Measurements from ENCODE around the gene TCIRG1.

TCIRG1 gene

DNA sequence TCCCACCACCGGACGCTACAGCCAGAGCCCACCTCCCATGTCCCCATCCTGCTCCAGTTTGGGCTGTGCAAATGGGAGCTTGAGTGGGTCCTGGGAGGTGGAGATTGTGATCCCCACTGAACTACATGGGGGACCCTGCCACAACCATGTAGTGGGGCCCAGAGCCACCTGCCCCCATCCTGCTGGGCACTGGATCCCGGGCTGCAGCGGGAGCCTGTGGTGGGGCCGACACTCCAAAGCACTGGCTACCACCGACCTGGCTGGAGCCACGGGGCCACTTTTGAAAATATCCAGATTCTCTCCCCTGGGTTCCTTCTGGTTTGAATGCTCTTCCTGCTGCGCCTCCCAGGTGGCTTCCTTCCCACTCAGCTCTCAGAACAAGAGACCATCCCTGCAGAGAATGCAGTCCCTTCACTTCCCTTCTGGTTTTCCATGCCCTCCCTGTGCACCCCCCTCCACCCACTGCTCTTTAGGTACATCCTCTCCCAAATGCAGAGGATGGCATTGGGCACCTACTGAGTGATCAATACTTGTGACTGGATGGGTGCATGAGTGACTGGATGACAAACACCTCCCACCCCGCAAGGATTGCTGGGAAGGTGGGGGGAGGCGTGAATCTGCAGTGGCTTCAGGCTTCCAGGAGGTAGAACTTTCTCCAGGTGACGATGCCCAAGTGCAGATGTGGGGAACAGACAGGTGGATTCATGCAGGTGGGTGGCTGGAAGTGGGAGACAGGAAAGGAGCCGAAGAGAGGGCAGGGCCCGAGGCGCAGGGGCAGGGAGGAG lies 34.1 kb upstream of the TCIRG1 start:
- DNase-seq (ENCODE audit: low read depth): no peak

DNA sequence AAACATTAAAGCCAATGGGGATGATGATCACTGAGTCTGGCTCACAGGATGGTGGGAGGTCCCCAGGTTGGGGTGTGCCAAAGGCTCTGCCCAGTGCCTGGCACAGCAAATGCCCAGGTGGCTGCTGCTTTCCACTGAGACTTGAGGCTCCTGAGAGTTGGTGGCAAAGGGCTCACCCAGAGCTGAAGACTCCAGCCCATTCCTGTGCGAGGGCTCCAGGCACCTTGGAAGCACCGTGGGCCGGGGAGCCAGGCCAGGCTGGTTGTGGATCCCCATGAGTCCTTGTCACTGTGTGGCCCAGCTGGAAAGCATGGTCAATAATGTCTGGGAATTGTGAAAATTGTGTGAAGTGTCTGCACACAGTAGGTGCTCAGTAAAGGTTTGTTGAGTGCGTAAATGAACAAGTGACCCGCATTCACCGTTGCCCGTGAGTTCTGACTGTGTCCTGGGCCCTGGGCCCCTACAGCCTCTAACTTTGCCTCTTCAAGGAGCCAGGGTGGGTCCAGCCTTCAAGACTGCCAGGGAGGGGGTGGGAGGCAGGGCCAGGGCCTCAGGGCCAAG lies 32.1 kb upstream of the TCIRG1 start:
- DNase-seq (ENCODE audit: low read depth): no peak

DNA sequence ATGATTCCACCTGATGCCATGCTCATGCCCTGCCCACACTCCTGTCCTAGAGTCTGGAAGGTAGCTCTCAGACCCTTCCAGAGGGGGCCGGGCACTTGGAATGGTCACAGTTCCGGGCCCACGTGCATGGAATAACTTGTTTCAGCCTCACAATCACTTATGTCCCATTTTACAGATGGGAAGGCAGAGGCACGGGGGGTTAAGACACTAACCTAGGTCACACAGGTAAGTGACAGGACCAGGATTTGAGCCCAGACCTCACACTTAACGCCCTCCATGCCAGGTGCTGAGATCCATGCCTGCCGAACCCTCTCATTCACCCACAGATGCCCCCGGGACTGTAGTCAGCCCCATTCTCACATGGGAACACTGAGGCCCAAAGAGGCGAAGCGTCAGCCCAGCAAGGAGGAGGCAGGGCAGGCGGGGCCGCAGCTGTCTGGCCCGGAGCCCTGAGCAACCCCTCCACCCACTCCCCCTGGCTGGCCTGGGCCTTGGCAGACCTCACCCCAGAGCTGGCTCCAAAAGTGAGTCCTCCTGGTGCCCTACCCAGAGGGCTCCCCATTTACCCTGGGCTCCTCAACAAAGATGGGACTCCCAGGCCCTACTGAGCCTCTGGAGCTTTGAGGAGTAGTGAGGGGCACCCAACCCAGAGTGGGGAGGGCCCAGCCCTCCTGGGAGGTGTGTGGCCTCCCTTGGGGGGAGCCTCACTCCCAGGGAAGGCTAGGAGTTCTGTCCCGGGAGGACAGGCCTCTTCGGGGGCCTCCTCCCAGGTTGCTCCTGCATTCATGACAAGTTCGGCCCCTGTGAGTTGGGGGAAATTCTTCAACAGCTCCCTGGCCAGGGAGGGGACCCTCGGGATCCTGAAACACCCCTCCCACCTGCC lies 31.1 kb upstream of the TCIRG1 start:
- no peak for DNase-seq (ENCODE audit: low read depth)

DNA sequence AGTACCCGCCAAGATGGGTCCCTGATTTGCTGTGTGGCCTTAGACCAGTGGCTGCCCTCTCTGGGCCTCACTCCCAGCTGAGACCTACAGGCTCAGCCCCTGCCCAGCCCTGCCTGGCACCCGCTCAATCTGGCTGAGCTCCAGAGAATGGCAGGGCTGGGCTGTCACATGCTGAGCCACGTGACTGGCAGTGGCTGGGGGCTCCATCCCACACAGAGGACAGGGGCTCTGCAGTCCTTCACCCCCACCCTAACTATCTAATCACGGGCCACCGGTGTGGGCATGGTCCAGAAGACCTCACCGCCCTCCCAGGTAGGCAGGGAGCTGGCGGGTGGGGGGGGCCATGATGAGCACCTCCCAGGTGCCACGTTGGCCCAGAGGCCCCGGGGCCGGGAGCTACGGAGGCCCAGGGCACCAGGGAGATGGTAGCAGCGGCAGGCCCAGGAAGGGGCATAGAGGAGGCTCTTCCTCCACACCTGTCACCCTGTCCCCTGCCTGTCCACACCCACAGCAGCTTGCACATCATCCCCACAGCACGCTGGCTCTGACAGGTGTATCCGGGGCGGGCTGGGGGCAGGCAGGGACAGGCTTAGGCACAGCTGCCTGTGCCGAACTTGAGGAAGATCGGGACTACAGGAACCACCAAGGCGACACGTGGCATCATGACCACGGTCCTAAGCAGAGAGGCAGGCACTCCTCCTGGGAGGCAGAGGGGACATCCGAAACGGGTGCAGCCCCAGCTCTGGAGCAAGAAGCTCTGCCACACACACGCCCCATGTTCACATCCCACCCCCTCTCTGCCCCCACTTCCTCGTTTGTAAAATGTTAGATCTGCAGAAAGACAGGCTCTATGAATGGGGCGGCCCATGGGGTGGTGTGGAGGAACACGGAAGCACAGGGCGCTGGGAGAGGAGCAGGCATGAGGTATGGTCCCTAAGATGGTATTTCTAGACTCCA lies 30.2 kb upstream of the TCIRG1 start:
- DNase-seq (ENCODE audit: low read depth): no peak

DNA sequence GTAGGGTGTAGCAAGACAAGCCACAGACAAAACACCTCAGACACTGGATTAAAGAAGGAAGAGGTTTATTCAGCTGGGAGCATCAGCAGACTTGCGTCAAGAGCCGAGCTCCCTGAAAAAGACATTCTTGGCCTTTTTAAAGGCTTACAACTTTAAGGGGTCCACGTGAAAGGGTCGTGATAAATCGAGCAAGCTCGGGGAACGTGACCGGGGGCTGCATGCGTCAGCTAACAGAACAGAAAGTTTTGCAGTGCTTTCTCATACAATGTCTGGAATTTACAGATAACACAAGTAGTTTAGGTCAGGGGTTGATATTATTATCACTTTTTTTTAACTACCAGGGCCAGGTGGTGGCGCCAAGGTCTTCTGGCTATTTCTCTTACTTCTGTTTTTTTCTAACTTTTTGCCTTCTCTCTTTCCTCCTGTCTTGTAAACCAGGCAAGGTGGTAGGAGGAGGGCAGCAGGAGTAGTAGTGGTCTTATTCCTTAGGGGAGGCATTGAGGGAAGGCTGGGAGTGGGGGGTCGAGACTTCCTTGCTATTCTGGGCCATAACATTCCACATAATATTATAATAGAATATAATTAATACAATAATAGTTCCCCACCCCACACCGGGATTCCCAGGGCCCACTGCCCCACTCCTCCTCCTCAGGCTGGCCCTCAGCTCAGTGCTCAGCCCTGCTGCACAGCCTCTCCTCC lies 29.3 kb upstream of the TCIRG1 start:
- no peak for DNase-seq (ENCODE audit: low read depth)

DNA sequence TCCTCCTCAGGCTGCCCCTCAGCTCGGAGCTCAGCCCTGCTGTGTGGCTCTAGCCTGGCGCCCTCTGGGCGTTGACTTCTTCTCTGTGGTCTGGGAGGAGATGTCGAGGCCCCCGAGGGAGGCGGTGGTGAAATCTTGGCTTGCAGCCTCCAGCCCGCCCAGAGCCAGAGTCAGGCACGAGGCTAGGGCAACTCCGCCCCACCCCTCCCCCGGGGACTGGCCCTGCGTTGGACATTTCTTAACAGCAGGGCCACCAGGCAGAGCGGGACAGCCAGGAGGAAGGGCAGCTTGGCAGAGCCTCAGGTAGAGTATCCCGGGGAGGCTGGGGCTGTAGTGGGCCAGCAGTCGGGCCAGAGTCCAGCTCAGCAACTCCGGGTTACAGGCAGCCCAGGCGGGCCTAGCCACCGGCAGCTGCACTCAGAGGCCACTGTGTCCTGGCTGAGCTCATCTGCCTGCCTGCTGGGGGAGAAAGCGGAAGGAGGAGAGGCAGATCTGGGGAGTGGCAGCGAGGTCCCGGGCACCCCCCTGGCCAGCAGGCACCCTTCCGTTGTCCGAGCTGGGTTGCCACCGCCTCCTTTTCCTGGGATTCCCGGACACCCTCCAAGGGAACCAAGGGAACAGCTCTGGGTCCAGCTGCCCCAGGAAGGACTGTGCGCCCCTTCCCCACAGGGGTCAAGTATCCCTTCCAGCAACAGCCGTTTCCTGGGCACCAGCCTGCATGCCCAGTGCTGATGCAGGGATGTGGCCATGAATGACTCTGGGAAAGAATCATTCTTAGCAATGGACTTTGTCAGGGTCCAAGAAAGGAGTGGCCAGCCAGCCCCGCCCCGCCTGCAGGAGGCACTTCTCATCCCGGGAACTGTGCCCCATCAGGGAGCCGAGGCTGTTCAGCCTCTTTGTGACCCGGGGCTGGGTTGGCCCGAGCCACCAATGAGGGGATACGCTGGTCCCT lies 28.5 kb upstream of the TCIRG1 start, which contains the start of gene ALDH3B1:
ALDH3B1 (plus strand) TSS at position 238 of the 952 bp plus-strand sequence. CDS start 4,971 bp downstream, outside the sequence.
- no peak for DNase-seq (ENCODE audit: low read depth)

DNA sequence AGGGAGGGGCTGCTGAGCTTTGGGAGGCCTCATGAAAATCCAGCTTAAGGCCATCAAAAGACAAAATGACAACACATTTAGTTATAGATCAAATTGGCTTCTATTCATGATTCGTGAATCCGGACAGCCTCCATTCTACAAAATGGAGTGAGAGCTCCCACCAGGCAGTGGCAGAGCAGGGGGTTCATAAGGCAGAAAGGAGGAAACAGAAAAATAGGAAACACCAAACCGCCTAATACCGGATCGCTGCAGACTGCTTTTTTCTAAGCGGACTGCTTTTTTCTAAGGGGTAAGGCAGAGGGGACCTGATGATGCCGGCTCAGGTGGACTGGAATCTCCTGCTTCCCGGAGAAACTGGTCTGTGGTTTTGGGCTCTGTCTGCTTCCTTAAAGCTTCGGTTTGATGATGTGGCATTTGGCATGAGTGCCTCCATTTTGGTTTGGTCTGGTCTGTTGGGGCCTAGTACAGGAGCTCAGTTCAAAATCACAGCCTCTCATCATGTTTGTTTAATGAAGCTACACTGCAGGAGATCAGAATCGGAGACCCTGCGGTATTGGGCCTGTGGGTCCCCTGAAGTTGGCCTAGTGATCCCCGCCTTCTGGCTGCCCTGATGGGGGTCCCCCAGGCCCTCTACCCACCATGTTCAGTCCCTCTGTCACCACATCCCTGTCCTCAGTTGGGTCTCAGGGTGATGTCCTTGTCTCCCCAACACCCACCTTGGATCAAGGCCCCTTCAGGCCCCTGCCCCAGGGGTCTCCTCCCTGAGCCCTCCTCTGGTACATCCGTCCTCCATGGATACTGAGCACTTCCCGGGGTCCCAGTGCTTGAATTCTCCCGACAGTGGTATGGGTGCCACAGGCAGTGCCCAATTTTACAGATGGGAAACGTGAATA lies 27.5 kb upstream of the TCIRG1 start:
- no peak for DNase-seq (ENCODE audit: low read depth)

DNA sequence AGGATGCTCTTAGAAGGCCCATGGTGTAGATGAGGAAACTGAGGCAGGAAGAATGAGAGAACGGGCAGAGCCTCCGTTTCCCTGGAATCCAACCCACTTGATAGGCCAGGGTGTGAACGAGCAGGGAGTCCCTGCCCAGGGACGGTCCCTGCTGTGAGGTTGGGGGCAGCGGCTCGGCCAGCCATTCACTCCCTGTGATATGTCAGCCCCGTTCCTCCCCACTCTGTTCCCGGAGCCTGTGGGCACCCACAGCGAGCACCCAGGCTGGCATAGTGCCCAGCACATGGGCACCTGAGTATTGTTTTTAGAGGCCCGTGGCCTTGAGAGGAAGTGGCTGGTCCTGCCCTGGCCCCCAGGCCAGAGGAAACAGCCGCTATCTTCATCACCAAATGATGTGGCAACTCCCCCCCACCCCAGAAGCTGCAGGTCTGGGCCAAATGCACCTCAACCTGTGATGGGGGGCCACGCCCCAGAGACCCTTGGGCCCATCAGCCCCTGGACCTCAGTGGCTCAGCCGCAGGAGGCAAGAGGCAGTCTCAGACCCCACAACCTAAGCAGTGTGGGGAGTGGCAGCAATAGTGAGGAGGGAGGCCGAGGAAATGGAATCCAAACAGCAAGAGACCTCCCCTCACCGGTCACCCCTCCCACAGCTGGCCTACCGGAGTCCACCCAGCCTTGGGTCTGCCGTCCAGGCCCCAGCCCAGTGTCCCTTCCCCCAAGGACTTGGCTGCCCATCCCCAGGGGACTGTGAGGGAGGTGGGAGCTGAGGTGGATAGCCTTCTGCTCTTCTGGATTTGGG lies 26.6 kb upstream of the TCIRG1 start:
- no peak for DNase-seq (ENCODE audit: low read depth)

DNA sequence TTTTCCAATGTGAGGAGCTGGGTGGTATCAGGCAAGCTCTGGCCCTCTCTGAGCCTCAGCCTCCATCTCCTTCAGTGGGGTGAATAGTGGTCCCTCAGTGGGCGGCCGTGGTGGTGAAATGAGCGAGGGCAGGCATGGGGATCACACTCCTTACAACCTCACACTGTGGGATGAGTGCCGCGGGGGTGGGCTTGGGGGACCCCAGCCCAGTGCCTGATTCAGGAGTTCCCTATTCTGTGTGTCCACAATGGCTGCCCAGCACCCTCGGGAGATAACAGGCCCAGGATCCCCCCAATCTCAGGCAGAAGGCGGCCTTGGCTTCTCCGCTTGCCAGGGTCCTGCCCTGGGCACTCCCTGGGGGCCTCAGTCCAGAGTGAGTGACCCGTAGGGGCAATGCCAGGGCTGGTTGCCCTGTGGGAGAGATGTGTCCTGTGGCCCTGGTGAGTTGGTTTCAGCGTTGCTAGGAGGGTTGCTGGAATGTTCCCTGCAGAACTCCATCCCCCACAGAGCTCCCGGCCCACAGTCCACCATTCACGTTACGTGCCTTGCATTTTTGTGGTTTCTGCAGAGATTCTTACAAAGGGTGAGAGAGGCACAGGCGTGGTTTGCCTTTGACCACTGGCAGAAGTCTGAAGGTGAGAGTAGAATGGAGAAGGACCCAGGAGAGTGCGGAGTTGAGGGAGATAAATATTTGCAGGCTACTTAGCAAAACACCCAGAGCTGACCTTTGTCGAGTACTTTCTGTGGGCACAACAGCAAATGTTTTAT lies 25.8 kb upstream of the TCIRG1 start:
- no peak for DNase-seq (ENCODE audit: low read depth)

DNA sequence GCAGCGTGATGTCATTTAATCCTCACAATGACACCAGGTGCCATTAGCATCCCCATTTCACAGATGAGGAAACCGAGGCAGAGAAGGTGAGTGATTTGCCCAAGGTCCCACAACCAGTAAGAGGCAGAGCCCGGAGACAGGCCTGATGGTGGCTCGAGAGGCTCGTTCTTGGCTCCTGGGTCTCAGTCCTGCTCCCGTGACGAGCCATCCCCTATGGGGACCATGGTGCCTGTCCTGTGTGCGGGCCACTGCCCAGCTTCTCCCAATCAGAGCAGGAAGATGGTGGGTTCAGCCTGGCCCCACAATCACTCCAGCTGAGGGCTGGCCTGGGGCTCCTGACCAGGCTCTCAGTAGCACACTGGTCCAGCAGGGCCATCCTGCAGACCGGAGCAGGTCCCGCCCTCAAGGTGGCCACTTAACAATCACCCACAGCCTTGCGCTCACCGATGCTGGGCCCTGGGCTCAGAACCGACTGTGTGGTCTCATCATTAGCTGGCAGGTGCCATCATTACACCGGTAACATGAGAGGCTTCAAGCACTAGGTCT lies 25.1 kb upstream of the TCIRG1 start:
- no peak for DNase-seq (ENCODE audit: low read depth)

DNA sequence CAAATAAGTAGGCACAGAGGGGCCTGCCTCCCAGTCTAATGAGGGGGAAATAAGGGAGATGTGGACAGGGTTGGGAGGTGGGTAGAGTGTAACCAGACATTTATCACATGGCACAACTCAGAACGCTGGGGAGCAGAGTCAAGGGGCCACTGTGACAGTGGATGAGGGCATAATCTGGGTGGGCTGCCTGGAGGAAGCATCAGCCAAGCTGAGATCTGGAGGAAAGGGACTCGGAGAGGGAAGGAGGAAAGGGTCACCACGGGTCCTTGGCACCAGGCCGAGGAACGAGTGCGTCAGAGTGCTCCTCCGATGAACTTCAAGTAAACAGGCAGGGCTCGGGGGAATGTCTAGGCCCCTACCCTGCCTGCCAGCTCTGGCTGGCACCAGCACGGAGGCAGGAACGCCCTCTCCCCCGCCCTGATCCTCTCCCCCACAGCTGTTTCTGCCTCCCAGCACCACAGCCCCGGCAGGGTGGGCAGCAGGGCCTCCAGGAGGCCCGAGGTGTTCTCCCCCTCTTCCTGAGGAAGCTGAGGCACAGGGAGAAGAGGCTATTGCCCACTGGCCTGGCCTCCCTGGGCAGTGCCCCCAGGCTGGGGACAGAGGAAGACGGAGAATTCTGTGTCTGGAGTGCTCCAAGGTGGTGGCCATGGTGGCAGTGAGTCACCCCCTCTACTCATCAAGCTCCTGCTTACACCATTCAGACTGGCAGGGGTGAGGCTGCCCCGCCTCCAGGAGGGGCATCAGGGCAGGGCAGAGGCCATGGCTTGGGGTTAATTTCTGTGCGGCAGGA lies 24.5 kb upstream of the TCIRG1 start:
- DNase-seq (ENCODE audit: low read depth): no peak

DNA sequence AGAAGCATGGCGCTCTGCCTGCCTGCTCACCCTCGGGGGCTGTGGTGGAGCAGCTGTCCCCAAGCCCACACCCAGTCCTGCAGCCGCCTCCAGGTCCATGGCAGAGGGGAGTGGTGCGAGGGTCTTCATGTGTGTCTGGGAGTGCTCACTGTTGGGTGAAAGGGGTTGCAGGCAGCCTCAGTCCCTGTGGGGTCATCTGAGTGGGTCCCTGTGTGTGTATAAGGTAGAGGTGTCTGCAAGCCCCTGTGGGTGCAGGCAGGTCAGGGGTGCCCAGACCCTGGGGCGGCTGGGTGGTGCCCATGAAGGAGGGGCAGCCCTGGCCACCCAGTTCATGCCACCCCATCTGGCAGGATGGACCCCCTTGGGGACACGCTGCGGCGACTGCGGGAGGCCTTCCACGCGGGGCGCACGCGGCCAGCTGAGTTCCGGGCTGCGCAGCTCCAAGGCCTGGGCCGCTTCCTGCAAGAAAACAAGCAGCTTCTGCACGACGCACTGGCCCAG lies 23.8 kb upstream of the TCIRG1 start:
- DNase-seq (ENCODE audit: low read depth): no peak

DNA sequence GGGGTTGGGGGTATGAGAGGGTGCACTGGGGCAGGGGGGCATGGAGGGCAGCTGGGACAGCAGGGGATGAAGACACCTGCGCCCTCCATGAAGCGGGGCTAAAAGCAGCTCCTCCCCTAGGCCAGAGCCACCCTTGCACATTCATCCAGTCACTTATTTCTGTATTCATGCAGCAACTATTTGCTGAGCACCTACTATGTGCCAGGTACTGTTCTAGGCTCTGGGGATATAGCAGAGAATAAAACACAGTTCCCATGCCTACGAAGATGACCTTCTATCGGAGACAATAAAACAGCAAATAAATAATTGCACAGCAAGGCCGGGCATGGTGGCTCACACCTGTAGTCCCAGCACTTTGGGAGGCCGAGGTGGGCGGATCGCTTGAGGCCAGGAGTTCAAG lies 23.4 kb upstream of the TCIRG1 start:
- no peak for DNase-seq (ENCODE audit: low read depth)

DNA sequence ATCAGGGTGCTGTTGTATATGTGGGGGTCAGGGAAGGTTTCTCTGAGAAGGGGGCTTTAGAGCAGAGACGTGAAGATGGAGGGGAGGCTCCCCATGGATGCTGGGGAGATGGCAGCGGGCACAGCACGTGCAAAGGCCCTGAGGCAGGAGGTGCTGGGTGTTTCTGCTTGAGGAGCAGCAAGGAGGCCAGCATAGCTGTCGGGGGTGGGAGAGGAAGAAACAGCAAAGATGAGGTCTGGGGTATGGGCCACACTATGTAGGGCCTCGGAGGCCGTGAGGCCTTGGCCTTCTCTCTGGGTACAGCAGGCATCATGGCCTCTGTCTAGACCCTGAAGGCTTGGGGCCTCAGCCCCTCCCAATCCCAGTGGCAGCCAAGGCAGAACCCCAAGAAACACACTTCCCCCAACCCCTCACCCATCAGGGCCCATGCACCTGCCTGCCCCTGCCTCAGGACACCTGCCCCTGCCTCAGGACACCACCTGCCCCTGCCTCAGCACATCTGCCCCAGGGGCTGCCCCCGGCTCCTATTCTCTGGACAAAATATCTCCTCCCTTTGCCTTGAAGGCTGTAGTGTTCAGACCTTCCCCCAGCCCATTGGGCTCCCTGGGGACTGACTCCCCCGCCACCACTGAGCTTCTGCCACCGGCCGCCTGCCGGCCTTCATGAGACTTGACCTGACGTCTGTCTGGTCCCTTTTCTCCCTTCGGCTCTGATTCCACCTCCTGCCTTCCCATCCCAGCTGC lies 22.5 kb upstream of the TCIRG1 start:
- DNase-seq (ENCODE audit: low read depth): no peak

All from activated T-cell treated with anti-CD3 and anti-CD28 coated beads for 1 hour (primary cell).